ENCODE measurements around the gene FNBP1L.

- TF ChIP-seq CTCF (IDR thresholded peaks at IDR 0.05; ENCODE audit: insufficient read depth, low read depth, low read length) (no peak), EZH2 (IDR thresholded peaks at IDR 0.05; ENCODE audit: insufficient read depth, low read length) (no peak)
Measured at GRCh38 chr1:93419344-93419743, 28.6 kb upstream of the FNBP1L start.

Measured in astrocyte (in vitro differentiated cells and primary cell).